H9 (cell line): ENCODE results near the gene ADAMTSL2. TPM values are rescaled to one million over a fixed set of nuclear protein-coding genes. Genes with fewer than 3 reads are reported as not detected.

Source experiments
- DNase-seq: peaks from one replicate; pipeline ENCODE4 v3.0.0-alpha.2; 2017
- H2AFZ ChIP-seq: one replicate; pipeline ENCODE4 v1.6.1; 2013; ENCODE audit warnings: mild to moderate bottlenecking, low read length, control low read depth, moderate library complexity
- H2AK5ac ChIP-seq: 2 replicates; pipeline ENCODE4 v1.6.1; 2013; ENCODE audit warnings: low read length, control low read depth, mixed read lengths; ENCODE audit not compliant: insufficient read length
- H2BK120ac ChIP-seq: one replicate; pipeline ENCODE4 v1.6.1; 2013; ENCODE audit warnings: low read depth, mild to moderate bottlenecking, low read length, control low read depth, inconsistent platforms; ENCODE audit not compliant: poor library complexity, severe bottlenecking
- H2BK12ac ChIP-seq: 2 replicates; pipeline ENCODE4 v1.6.1; 2013; ENCODE audit warnings: low read length, control low read depth, mixed read lengths, low read depth; ENCODE audit not compliant: insufficient read length
- H2BK15ac ChIP-seq: 2 replicates; pipeline ENCODE4 v1.6.1; 2013; ENCODE audit warnings: low read depth, low read length, control low read depth
- H2BK20ac ChIP-seq: one replicate; pipeline ENCODE4 v1.6.1; 2013; ENCODE audit warnings: low read depth, mild to moderate bottlenecking, low read length, control low read depth, inconsistent platforms; ENCODE audit not compliant: poor library complexity, severe bottlenecking
- H2BK5ac ChIP-seq: 2 replicates; pipeline ENCODE4 v1.6.1; 2013; ENCODE audit warnings: low read length, control low read depth, mixed read lengths; ENCODE audit not compliant: insufficient read length
- H3K14ac ChIP-seq: 2 replicates; pipeline ENCODE4 v1.6.1; 2013; ENCODE audit warnings: low read length, control low read depth; ENCODE audit not compliant: insufficient read depth
- H3K18ac ChIP-seq: 2 replicates; pipeline ENCODE4 v1.6.1; 2013; ENCODE audit warnings: low read depth, mild to moderate bottlenecking, mixed read lengths, low read length, control low read depth; ENCODE audit not compliant: insufficient read length
- H3K23ac ChIP-seq: 2 replicates; pipeline ENCODE4 v1.6.1; 2013; ENCODE audit warnings: low read length, control low read depth, mixed read lengths, low read depth; ENCODE audit not compliant: insufficient read length
- H3K23me2 ChIP-seq: 2 replicates; pipeline ENCODE4 v1.6.1; 2013; ENCODE audit warnings: low read depth, mild to moderate bottlenecking, mixed read lengths, low read length, control low read depth; ENCODE audit not compliant: insufficient read length, poor library complexity, severe bottlenecking
- H3K27ac ChIP-seq: 2 replicates; pipeline ENCODE4 v1.5.1; 2013; ENCODE audit warnings: low read length, control low read depth, mixed read lengths, low read depth; ENCODE audit not compliant: insufficient read length
- H3K27me3 ChIP-seq: 2 replicates; pipeline ENCODE4 v1.6.1; 2013; ENCODE audit warnings: low read length, control low read depth, inconsistent platforms; ENCODE audit not compliant: insufficient read depth
- H3K4ac ChIP-seq: 2 replicates; pipeline ENCODE4 v1.6.1; 2013; ENCODE audit warnings: low read depth, mild to moderate bottlenecking, control low read depth, inconsistent platforms, low read length, moderate library complexity
- H3K4me1 ChIP-seq: 2 replicates; pipeline ENCODE4 v1.6.1; 2013; ENCODE audit warnings: low read length, control low read depth, inconsistent platforms; ENCODE audit not compliant: insufficient read depth
- H3K4me2 ChIP-seq: 2 replicates; pipeline ENCODE4 v1.6.1; 2013; ENCODE audit warnings: low read length, control low read depth, mixed read lengths; ENCODE audit not compliant: insufficient read length, insufficient read depth
- H3K56ac ChIP-seq: 2 replicates; pipeline ENCODE4 v1.6.1; 2013; ENCODE audit warnings: low read depth, mild to moderate bottlenecking, mixed read lengths, low read length, control low read depth; ENCODE audit not compliant: insufficient read length
- H3K79me1 ChIP-seq: 2 replicates; pipeline ENCODE4 v1.6.1; 2013; ENCODE audit warnings: low read depth, mild to moderate bottlenecking, moderate library complexity, low read length, control low read depth, inconsistent platforms; ENCODE audit not compliant: insufficient read depth, poor library complexity, severe bottlenecking
- H3K79me2 ChIP-seq: 2 replicates; pipeline ENCODE4 v1.6.1; 2013; ENCODE audit warnings: low read length, control low read depth, inconsistent platforms; ENCODE audit not compliant: insufficient read depth
- H3K9ac ChIP-seq: 2 replicates; pipeline ENCODE4 v1.6.1; 2013; ENCODE audit warnings: low read length, control low read depth, mixed read lengths; ENCODE audit not compliant: insufficient read length; ENCODE audit errors: extremely low read depth
- H3K9me3 ChIP-seq: one replicate; pipeline ENCODE4 v1.6.1; 2013; ENCODE audit warnings: low read depth, low read length, inconsistent platforms; ENCODE audit not compliant: control insufficient read depth
- H3T11ph ChIP-seq: one replicate; pipeline ENCODE4 v1.6.1; 2013; ENCODE audit warnings: mild to moderate bottlenecking, low read length, control low read depth, inconsistent platforms
- H4K20me1 ChIP-seq: one replicate; pipeline ENCODE4 v1.6.1; 2013; ENCODE audit not compliant: control insufficient read depth, insufficient read length, insufficient read depth
- H4K5ac ChIP-seq: 2 replicates; pipeline ENCODE4 v1.6.1; 2013; ENCODE audit warnings: low read depth, mild to moderate bottlenecking, mixed read lengths, low read length, control low read depth; ENCODE audit not compliant: insufficient read length
- H4K8ac ChIP-seq: replicated peaks from 2 replicates; pipeline ENCODE4 v1.6.1; 2013; ENCODE audit warnings: low read length, control low read depth, mixed read lengths, low read depth; ENCODE audit not compliant: insufficient read length
- H4K91ac ChIP-seq: 2 replicates; pipeline ENCODE4 v1.6.1; 2013; ENCODE audit warnings: low read depth, mild to moderate bottlenecking, moderate library complexity, mixed read lengths, low read length, control low read depth; ENCODE audit not compliant: insufficient read length
- H3K27ac Mint-ChIP-seq, 3 experiments: 2 replicates in 2 of 3; 3 replicates in 1 of 3; pipeline ENCODE4 v1.8.0; 2020 to 2021; ENCODE audit warnings: mixed read lengths in 3 of 3, mild to moderate bottlenecking in 1 of 3, moderate library complexity in 1 of 3
- H3K27me3 Mint-ChIP-seq: 2 replicates; pipeline ENCODE4 v1.8.0; 2021; ENCODE audit warnings: low read depth, mild to moderate bottlenecking, moderate library complexity, mixed read lengths
- H3K36me3 Mint-ChIP-seq, 3 experiments: 2 replicates in 2 of 3; 3 replicates in 1 of 3; pipeline ENCODE4 v1.8.0; 2020 to 2021; ENCODE audit warnings: low read depth in 3 of 3, mixed read lengths in 3 of 3; ENCODE audit not compliant: insufficient read depth in 1 of 3
- H3K4me1 Mint-ChIP-seq, 2 experiments: 2 replicates each; pipeline ENCODE4 v1.8.0; 2020; ENCODE audit warnings: mixed read lengths in 2 of 2
- H3K4me3 Mint-ChIP-seq, 2 experiments: 2 replicates in 1 of 2; 3 replicates in 1 of 2; pipeline ENCODE4 v1.8.0; 2020 to 2021; ENCODE audit warnings: mild to moderate bottlenecking in 2 of 2, mixed read lengths in 2 of 2, moderate library complexity in 1 of 2
- H3K9me3 Mint-ChIP-seq, 2 experiments: 2 replicates in 1 of 2; 3 replicates in 1 of 2; pipeline ENCODE4 v1.8.0; 2020; ENCODE audit warnings: mild to moderate bottlenecking in 2 of 2, mixed read lengths in 2 of 2, moderate library complexity in 1 of 2
- CTCF ChIP-seq: fragments of 200-600 bp; sonication (generic); conservative IDR thresholded peaks from 3 replicates; pipeline ENCODE4 v1.8.0; 2021; ENCODE audit warnings: antibody characterized with exemption, mild to moderate bottlenecking
- WGBS: extraction: QIAGEN DNeasy Blood & Tissue Kit; methylation state at CpG from one replicate; pipeline ENCODE4 v1.1.7; 2013; ENCODE audit warnings: missing lambda C conversion rate, low lambda C conversion rate, mixed read lengths; ENCODE audit not compliant: insufficient read length; ENCODE audit errors: extremely low coverage; 5-methylcytosine and 5-hydroxymethylcytosine counted together
- total RNA-seq: library from RNA; stranded (reverse); gene quantifications from 2 replicates; pipeline ENCODE4 v1.2.1, GENCODE V29; 2021

The ADAMTSL2 gene
- total RNA-seq, 1 experiment from 2014 or later = 0.61 TPM

DNA sequence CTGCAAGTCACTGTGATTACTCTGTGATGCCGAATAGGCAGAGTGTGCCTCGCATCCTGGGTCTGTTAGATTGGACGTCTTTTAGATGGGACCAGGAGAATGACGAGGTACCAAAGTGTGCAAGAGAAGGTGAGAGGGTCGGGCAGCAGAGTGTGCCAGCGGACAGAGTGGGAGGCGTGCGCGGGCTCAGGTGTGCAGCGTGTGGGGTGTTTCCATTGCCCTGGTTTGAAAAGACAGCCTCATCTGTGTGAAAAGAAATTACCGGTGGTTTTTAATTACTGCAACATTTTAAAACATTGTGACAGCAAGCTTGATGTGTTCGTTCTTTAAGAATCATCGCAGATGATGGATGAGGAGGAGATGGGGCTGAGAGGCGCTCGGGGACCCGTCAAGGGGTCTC lies 78.9 kb downstream of the ADAMTSL2 start:
- no peak overlapping the region for H4K5ac ChIP-seq
- H3K27me3 Mint-ChIP-seq = peaks cover 76% of the 10 kb centered on the region
- H2BK12ac ChIP-seq = no peak overlapping the region
- H3K27ac Mint-ChIP-seq = no peak overlapping the region
- H3K9ac ChIP-seq = no peak overlapping the region
- no peak overlapping the region for H3K4ac ChIP-seq
- H2BK120ac ChIP-seq = no peak overlapping the region
- H2BK5ac ChIP-seq = no peak overlapping the region
- H3K23ac ChIP-seq = no peak overlapping the region
- no peak overlapping the region for H3K56ac ChIP-seq
- H4K8ac ChIP-seq = no peak overlapping the region
- no peak overlapping the region for H3K18ac ChIP-seq
- no peak overlapping the region for H3K27ac ChIP-seq
- no peaks in the 10 kb centered on the region for H3K79me2 ChIP-seq
- peaks cover 6 to 17% of the 10 kb centered on the region in 2 experiments for H3K4me1 Mint-ChIP-seq
- H3K23me2 ChIP-seq = no peaks in the 10 kb centered on the region
- WGBS = no CpG with 5 or more reads among the region's 16 CpGs
- no peaks in the 10 kb centered on the region; a peak in 2 of 5 replicates for H3K9me3 Mint-ChIP-seq
- H4K20me1 ChIP-seq = no peaks in the 10 kb centered on the region
- no peak overlapping the region for H3T11ph ChIP-seq
- no peaks in the 10 kb centered on the region for H3K36me3 Mint-ChIP-seq
- H3K27me3 ChIP-seq = peaks cover 3% of the 10 kb centered on the region; the same call in 1 of the 2 replicates
- no peaks in the 10 kb centered on the region for H3K79me1 ChIP-seq
- no peak overlapping the region for H2AFZ ChIP-seq
- H3K9me3 ChIP-seq = no peaks in the 10 kb centered on the region
- no peak overlapping the region for H2AK5ac ChIP-seq
- no peak overlapping the region for H4K91ac ChIP-seq
- H2BK15ac ChIP-seq = no peak overlapping the region
- TF ChIP-seq CTCF = no peak
- H3K4me1 ChIP-seq = no peaks in the 10 kb centered on the region
- H3K4me3 Mint-ChIP-seq = no peak overlapping the region
- no peak overlapping the region for H3K14ac ChIP-seq
- H2BK20ac ChIP-seq = no peak overlapping the region
- DNase-seq = no peak
- no peak overlapping the region for H3K4me2 ChIP-seq
